ENCODE data around the gene SLC2A10. TPM values are rescaled to one million over a fixed set of nuclear protein-coding genes. Genes with fewer than 3 reads are reported as not detected.

SLC2A10 gene
- total and polyA plus RNA-seq, 2 experiments from 2014 or later: 4.9 to 14.6 TPM

- Histone ChIP-seq H3F3A (replicated peaks; ENCODE audit: low read depth) (no peaks in the 10 kb centered on the region), H3K79me2 (replicated peaks; ENCODE audit: insufficient read depth) (no peaks in the 10 kb centered on the region), H3K4me2 (no peak overlapping the region), H3K27ac (ENCODE audit: low read depth) (no peak overlapping the region), H2AFZ (no peak overlapping the region; the same call in 1 of the 2 replicates), H3K4me1 (ENCODE audit: insufficient read depth) (no peaks in the 10 kb centered on the region), H4K20me1 (replicated peaks; ENCODE audit: insufficient read depth) (no peaks in the 10 kb centered on the region), H3K4me3 (no peak overlapping the region), H3K36me3 (ENCODE audit: insufficient read depth) (no peaks in the 10 kb centered on the region), H3K27me3 (ENCODE audit: insufficient read depth) (no peaks in the 10 kb centered on the region), H3K9me2 (ENCODE audit: insufficient read depth) (no peaks in the 10 kb centered on the region)
- TF ChIP-seq, protein P1, sequence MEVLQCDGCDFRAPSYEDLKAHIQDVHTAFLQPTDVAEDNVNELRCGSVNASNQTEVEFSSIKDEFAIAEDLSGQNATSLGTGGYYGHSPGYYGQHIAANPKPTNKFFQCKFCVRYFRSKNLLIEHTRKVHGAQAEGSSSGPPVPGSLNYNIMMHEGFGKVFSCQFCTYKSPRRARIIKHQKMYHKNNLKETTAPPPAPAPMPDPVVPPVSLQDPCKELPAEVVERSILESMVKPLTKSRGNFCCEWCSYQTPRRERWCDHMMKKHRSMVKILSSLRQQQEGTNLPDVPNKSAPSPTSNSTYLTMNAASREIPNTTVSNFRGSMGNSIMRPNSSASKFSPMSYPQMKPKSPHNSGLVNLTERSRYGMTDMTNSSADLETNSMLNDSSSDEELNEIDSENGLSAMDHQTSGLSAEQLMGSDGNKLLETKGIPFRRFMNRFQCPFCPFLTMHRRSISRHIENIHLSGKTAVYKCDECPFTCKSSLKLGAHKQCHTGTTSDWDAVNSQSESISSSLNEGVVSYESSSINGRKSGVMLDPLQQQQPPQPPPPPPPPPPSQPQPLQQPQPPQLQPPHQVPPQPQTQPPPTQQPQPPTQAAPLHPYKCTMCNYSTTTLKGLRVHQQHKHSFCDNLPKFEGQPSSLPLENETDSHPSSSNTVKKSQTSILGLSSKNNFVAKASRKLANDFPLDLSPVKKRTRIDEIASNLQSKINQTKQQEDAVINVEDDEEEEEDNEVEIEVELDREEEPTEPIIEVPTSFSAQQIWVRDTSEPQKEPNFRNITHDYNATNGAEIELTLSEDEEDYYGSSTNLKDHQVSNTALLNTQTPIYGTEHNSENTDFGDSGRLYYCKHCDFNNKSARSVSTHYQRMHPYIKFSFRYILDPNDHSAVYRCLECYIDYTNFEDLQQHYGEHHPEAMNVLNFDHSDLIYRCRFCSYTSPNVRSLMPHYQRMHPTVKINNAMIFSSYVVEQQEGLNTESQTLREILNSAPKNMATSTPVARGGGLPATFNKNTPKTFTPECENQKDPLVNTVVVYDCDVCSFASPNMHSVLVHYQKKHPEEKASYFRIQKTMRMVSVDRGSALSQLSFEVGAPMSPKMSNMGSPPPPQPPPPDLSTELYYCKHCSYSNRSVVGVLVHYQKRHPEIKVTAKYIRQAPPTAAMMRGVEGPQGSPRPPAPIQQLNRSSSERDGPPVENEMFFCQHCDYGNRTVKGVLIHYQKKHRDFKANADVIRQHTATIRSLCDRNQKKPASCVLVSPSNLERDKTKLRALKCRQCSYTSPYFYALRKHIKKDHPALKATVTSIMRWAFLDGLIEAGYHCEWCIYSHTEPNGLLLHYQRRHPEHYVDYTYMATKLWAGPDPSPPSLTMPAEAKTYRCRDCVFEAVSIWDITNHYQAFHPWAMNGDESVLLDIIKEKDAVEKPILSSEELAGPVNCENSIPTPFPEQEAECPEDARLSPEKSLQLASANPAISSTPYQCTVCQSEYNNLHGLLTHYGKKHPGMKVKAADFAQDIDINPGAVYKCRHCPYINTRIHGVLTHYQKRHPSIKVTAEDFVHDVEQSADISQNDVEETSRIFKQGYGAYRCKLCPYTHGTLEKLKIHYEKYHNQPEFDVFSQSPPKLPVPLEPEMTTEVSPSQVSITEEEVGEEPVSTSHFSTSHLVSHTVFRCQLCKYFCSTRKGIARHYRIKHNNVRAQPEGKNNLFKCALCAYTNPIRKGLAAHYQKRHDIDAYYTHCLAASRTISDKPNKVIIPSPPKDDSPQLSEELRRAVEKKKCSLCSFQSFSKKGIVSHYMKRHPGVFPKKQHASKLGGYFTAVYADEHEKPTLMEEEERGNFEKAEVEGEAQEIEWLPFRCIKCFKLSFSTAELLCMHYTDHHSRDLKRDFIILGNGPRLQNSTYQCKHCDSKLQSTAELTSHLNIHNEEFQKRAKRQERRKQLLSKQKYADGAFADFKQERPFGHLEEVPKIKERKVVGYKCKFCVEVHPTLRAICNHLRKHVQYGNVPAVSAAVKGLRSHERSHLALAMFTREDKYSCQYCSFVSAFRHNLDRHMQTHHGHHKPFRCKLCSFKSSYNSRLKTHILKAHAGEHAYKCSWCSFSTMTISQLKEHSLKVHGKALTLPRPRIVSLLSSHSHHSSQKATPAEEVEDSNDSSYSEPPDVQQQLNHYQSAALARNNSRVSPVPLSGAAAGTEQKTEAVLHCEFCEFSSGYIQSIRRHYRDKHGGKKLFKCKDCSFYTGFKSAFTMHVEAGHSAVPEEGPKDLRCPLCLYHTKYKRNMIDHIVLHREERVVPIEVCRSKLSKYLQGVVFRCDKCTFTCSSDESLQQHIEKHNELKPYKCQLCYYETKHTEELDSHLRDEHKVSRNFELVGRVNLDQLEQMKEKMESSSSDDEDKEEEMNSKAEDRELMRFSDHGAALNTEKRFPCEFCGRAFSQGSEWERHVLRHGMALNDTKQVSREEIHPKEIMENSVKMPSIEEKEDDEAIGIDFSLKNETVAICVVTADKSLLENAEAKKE (CRISPR knock-in tag; IDR thresholded peaks at IDR 0.05): no peak
- no peak for TF ChIP-seq POLR2AphosphoS5 (IDR thresholded peaks at IDR 0.05; ENCODE audit: low read depth)
- no peak for TF ChIP-seq EZH2phosphoT487 (IDR thresholded peaks at IDR 0.05; ENCODE audit: unreplicated experiment)
- TF ChIP-seq, protein P2, sequence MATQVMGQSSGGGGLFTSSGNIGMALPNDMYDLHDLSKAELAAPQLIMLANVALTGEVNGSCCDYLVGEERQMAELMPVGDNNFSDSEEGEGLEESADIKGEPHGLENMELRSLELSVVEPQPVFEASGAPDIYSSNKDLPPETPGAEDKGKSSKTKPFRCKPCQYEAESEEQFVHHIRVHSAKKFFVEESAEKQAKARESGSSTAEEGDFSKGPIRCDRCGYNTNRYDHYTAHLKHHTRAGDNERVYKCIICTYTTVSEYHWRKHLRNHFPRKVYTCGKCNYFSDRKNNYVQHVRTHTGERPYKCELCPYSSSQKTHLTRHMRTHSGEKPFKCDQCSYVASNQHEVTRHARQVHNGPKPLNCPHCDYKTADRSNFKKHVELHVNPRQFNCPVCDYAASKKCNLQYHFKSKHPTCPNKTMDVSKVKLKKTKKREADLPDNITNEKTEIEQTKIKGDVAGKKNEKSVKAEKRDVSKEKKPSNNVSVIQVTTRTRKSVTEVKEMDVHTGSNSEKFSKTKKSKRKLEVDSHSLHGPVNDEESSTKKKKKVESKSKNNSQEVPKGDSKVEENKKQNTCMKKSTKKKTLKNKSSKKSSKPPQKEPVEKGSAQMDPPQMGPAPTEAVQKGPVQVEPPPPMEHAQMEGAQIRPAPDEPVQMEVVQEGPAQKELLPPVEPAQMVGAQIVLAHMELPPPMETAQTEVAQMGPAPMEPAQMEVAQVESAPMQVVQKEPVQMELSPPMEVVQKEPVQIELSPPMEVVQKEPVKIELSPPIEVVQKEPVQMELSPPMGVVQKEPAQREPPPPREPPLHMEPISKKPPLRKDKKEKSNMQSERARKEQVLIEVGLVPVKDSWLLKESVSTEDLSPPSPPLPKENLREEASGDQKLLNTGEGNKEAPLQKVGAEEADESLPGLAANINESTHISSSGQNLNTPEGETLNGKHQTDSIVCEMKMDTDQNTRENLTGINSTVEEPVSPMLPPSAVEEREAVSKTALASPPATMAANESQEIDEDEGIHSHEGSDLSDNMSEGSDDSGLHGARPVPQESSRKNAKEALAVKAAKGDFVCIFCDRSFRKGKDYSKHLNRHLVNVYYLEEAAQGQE (IDR thresholded peaks at IDR 0.05; ENCODE audit: unreplicated experiment): no peak
- no peak for TF ChIP-seq NANOG (IDR thresholded peaks at IDR 0.05; ENCODE audit: borderline replicate concordance)
- no peak for TF ChIP-seq JUNB (IDR thresholded peaks at IDR 0.05; ENCODE audit: unreplicated experiment)
- Mint-ChIP-seq H3K27me3 (ENCODE audit: insufficient read depth, low read depth, poor library complexity) (peaks cover 3% of the 10 kb centered on the region), H3K36me3 (ENCODE audit: low read depth) (no peaks in the 10 kb centered on the region), H3K4me1 (peaks cover 4% of the 10 kb centered on the region; the same call in 2 of the 3 replicates), H3K27ac (no peak overlapping the region), H3K9me3 (no peaks in the 10 kb centered on the region), H3K4me3 (no peak overlapping the region)
- DNase-seq (ENCODE audit: low spot score) (no peak), ATAC-seq (no peak)
These were observed 75.1 kb downstream of the SLC2A10 start for GRCh38 chr20:46784436-46785127.

Other genes starting within 250 kb of the SLC2A10 start
- 15.2 and 19.1 TPM in 2 replicates for gene ZNF334, start 196.1 kb upstream of the SLC2A10 start, total RNA-seq (2014; rRNA removed; shearing (Covaris generic))
- 7.9 and 12.4 TPM in 2 replicates for gene ZNF334, start 196.1 kb upstream of the SLC2A10 start, polyA plus RNA-seq (2016; fragmentation: Nextera tagmentation; extraction: Ambion mirVana)
- 0.45 TPM in 1 of 2 replicates, not detected in the other for gene OCSTAMP, start 159.0 kb upstream of the SLC2A10 start, total RNA-seq (2014; rRNA removed; shearing (Covaris generic))
- gene OCSTAMP, start 159.0 kb upstream of the SLC2A10 start, polyA plus RNA-seq (2016; fragmentation: Nextera tagmentation; extraction: Ambion mirVana): 0.32 TPM in 1 of 2 replicates, not detected in the other
- 8.6 and 9.3 TPM in 2 replicates for gene SLC13A3, start 58.2 kb upstream of the SLC2A10 start, total RNA-seq (2014; rRNA removed; shearing (Covaris generic))
- gene SLC13A3, start 58.2 kb upstream of the SLC2A10 start, polyA plus RNA-seq (2016; fragmentation: Nextera tagmentation; extraction: Ambion mirVana): 7.2 and 9.1 TPM in 2 replicates
- 24.3 and 26.0 TPM in 2 replicates for gene TP53RK, start 20.2 kb upstream of the SLC2A10 start, total RNA-seq (2014; rRNA removed; shearing (Covaris generic))
- gene TP53RK, start 20.2 kb upstream of the SLC2A10 start, polyA plus RNA-seq (2016; fragmentation: Nextera tagmentation; extraction: Ambion mirVana): 23.1 and 24.2 TPM in 2 replicates
- gene EYA2, start 185.2 kb downstream of the SLC2A10 start, total RNA-seq (2014; rRNA removed; shearing (Covaris generic)): 0.16 and 0.56 TPM in 2 replicates
- 0.50 and 0.94 TPM in 2 replicates for gene EYA2, start 185.2 kb downstream of the SLC2A10 start, polyA plus RNA-seq (2016; fragmentation: Nextera tagmentation; extraction: Ambion mirVana)

Data from GM23338 (cell line).